Activated CD4-positive, alpha-beta T cell treated with anti-CD3 and anti-CD28 coated beads for 4 hours (primary cell): ENCODE data around the gene PSPH.

Source experiments
- DNase-seq, 2 donors: peaks; one replicate each; pipeline ENCODE4 v3.0.0-alpha.2; 2020

PSPH gene

DNA sequence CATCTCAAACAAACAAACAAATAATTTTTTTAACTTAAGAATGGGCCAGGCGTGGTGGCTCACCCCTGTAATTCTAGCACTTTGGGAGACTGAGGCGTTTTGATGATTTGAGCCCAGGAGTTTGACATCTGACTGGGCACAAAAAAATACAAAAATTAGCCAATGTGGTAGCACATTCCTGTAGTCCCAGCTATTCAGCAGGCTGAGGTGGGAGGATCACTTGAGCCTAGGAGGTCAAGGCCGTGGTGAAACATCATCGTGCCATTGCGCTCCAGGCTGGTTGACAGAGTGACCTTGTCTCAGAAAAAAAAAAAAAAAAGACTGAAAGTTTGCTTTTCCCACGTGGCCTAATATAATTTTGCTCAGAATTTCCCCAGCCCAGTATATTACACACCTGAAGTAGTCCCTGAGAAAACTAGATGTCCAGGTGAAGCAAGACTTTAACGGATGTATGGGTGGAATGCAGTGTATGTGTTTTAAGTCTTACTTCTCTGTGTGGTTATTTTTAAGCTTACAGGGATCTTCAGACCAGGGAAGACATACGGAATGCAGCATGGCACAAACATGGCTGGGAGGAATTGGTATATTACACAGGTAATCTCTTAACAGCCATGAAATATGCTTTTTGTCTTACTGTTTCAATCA lies 54.3 kb downstream of the PSPH start:
- no peak for DNase-seq

DNA sequence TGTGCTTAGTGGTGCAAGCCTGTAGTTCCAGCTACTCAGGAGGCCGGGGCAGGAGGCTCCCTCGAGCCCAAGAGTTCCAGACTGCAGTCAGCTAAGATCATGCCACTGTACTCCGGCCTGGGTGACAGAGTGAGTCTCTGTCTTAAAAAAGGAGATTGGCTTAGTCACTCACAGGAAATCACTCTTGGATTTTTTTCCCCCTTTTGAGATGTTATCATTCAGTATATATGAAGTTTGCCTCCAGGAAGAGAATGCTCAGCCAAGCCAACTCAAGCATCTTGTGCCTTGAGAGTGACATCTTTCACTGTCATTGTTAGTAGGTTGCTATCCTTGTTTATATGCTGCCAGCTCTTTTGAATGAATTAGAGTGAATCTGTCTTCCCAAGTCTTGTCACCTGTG lies 58.9 kb downstream of the PSPH start:
- no peak for DNase-seq

DNA sequence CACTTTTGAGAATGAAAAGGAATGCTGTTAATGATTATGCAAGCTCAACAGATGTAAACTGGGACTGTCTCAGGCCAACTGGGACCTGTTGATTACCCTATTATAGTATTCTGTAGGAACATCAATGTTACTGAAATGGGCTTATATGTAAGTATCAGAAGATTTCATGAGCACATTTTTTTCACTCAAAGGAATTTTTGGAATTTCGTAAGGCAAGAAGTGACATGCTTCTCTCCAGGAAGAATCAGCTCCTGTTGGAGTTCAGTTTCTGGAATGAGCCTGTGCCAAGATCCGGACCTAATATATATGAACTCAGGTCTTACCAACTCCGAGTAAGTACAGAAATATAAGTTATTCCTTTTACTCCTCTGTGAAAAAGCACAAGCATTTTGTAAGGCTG lies 67.7 kb downstream of the PSPH start:
- DNase-seq, result no peak

DNA sequence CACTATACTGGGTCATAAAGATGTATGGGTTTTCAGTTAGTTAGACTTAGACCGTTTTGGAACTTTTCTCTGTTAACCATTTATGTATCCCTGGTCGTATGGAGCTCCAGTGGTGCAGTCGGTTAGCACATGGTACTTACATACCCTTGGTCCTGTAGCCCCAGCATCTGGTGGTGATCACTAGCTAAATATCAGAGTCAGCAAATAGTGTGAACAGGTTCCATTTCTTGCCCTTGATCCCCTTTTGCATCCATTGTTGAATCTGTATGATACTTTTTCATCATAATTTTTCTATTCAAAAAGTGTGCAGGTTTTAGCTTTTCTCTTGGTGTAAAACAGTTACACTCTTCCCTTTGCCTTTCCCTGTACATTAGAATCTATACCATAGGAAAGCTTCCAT lies 71.0 kb downstream of the PSPH start:
- DNase-seq, result no peak

DNA sequence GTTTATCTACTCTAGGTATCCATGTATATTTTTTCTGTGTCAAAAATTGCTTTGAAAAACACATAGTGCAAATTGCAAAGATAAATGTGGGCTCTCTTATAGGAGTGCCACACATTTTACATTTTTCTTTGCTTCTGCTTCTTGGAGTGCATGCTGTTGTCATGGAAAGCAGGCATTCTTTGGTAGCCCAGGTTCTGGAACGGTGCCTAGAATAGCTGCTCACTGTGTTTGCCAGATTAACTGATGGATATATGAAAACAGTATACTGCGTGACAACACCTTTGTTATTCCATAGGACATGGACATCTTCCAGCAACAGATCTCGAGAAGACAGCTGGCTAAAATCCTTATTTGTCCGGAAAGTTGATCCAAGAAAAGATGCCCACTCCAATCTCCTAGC lies 73.4 kb downstream of the PSPH start:
- DNase-seq, result no peak

DNA sequence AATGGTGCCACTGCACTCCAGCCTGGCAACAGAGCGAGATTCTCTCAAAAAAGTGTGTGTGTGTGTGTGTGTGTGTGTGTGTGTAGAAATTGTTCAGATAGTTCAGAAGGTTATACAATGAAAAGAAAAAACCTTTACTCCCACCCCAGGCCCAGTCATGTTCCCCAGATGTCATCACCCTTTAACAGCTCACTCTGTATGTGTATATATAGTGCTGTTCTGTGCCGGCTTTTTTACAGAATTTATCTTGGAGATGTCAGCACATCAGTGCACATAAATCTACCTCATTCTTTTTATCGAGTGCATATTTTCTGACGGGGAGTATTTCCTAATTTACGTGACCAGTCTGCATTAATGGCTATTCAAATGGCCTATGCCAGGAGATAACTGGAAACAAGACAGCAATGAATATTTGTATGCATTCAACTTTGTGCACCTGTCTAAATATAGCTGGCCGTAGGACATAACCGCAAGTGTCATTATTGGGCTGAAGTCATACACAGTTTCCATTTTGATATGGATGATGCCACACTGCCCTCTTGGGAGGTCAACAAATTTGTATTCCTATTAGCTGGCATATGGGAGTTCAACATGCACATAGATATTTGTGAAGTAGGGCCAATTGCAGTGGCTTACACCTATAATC lies 75.1 kb downstream of the PSPH start:
- no peak for DNase-seq

DNA sequence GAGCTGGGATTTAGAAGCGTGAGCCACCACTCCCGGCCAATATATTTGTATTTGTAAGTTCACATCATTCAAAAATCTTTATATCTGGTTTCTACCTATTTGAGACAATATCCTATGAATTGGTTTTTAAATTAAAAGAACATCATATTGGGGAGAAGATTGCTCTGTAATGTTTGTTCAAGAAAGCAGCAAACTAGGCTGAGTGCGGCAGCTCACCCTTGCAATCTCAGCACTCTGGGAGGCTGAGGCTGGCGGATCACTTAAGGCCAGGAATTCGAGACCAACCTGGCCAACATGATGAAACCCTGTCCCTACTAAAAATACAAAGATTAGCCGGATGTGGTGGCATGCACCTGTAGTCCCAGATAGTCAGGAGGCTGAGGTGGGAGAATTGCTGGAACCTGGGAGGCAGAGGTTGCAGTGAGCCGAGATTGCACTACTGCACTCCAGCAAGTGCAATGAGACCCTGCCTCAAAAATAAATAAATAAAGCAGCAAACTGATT lies 77.4 kb downstream of the PSPH start:
- no peak for DNase-seq

DNA sequence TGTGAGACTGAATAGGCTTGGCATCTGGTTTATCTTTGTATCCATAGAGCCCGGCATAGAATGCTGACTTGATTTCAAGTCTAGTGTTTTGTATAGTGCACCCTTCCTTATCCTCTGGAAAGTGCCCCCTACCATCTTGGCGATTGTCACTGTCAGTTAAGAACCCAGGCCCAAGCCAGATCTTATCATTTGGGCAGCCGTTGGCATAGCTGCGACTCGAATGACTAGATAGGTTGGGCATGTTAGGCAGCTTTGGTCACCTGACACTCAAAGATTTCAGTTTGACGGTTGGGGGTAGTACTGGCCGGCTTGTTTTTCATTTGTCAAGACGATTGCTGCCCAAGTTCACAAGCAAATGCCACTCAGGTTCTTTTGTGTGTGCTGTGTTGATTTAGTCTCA lies 80.3 kb downstream of the PSPH start:
- no peak for DNase-seq

DNA sequence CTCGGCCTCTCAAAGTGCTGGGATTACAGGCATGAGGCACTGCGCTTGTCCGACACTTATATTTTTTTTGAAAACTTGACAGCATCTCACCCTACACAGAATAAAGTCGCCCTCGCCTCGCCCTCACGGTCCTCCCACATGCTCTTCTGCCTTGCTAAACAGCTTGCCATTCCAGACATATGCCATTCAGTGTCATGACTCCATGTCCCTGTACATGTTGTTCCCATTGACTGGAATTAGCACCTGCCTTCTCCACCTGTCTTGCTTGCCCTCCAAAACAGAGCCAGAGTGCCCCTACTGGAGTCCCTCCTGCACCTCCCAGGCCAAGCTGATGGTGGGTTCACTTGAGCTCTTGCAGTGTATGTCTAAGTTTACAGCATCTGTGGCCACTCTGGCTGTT lies 80.7 kb downstream of the PSPH start:
- no peak for DNase-seq

DNA sequence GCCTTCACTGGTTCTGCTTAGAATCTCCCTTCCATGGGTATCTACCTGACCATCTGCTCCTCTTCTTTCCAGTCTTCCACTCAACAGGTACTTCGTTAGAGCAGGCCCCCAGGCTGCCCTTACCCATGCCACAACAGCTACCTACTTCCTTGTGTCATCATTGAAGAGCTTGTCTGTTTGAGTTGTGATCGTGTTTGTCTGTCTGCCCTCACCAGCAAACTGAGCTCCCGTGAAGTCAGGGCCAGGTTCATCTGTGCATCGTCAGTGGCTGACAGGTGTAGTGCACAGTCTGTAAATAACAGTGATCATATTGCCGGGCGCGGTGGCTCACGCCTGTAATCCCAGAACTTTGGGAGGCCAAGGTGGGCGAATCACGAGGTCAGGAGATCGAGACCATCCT lies 81.9 kb downstream of the PSPH start:
- no peak for DNase-seq

DNA sequence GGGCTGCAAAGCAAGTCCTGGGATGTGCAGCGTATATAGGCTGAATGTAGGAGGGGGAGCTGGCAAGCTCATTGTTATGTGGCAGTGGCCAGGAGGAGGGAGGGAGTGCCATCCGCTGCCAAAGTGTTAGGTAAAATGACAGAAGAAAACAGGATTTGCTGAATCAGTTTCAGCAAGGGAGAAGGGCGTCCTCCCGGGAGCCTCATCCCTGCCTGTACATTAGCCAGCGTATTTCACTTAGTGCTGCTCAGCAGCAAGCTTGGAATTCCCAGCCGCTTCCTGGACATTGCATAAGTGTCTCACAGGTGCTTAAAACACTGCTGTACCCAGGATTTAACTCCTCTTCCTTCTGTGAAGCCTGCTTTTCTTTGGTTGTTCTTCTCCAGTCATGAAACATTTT lies 84.4 kb downstream of the PSPH start:
- no peak for DNase-seq

DNA sequence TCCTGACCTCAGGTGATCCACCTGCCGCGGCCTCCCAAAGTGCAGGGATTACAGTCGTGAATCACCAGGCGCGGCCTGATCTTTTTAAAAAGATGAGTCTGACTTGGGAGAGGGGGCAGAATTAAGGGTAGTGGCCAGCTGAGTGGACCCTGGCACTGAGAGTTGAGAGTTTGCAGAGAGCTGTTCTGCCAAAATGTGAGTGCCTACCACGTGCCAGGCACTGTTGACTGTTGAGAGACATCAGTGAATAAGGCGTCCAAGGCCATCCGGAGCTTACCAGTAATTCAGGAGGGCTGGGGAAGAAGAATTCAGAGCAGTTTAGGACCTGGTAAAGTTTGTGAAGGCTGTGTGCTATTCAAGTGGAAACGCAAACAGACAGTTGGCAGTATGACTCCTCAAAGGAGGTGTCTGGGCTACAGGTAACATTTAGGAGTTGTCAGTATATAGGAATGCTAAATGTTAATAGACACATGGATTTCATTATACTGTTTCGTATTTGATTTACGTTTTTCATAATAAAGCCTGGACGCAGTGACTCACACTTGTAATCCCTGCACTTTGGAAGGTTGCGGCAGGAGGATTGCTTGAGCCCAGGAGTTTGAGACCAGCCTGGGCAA lies 85.3 kb downstream of the PSPH start:
- DNase-seq, result no peak

DNA sequence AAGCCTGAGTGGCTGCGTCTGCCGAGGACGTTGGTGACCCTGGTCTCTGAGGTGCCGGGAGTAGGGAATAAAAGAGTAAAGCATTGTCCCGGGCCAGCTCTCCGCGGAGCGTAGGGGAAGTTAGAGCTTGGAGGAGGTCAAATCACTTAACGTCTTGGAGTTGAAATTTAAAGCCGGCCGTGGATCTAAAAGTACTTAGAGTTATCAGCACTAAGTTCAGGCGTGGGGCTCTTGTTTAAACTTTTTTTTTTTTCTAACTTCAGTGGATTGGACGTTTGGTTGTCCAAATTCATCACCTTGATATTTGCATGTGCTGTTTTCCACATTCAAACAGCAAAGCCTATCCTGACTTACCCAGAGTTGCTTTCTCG lies 86.2 kb downstream of the PSPH start:
- peak in 1 of 2 donors; percentile 18 for DNase-seq

DNA sequence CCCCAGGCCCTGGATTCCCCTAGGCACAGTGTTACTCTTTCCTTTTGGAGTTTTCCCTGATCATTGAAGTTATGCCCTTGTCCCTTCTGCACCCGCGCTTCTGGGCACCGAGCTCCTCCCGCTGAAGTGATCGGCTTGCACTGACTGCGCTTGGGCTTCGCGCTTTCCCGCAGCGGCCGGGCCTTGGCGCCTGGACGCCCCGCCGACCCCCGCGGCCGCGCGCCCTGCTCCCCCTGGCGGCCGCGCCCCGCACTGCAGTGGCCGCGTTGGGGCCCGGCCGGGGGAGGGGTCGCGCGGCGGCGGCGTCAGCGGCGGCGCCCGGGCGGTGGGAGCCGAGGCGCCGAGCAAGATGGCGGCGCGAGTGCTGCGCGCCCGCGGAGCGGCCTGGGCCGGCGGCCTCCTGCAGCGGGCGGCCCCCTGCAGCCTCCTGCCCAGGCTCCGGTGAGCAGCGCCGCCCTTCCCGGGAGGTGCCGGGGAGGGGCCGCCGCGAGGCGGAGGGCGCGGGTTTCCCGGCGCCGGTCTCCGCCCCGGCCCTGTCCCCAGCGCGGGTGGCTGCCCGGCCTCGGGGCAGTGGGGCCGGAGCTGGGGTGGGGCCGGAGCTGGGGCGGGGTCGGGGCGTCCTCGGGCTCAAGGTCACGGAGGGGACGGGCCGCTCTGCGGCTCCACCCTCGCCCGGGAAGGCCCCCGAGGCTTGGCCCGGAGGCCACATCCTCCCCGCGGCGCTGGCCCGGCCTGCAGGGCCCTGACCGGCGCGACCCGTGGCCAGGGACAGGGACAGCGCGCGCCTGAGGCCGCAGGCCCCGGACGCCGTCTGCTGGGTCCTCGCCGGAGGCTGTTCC lies 86.8 kb downstream of the PSPH start, which contains the start of gene NIPSNAP2:
NIPSNAP2 (plus strand) TSS at position 325 of the 839 bp plus-strand sequence; CDS start at position 350, 25 bp downstream.
- peak; percentile 52 for DNase-seq

DNA sequence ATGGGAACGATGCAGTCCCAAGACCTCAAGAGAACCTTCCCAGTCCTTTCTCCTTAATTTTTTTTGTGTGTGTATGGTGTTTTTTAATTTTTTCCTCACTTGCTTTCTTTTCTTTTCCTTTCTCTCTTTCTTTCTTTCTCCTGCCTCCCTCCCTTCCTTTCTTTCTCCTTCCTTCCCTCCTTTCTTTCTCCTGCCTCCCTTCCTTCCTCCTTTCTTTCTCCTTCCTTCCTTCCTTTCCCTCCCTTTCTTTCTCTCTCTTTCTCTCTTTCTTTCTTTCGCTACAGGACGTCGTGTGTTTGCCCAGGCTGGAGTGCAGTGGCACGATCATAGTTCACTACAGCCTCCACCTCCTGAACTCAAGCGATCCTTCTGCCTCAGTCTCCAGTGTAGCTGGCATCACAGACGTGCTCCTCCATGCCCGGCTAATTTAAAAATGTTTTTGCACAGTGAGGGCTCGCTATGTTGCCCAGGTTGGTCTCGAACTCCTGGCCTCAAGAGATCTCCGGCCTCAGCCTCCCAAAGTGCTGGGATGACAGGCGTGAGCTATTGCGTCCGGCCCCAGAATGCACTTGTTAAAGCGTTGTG lies 87.6 kb downstream of the PSPH start:
- DNase-seq, result no peak

DNA sequence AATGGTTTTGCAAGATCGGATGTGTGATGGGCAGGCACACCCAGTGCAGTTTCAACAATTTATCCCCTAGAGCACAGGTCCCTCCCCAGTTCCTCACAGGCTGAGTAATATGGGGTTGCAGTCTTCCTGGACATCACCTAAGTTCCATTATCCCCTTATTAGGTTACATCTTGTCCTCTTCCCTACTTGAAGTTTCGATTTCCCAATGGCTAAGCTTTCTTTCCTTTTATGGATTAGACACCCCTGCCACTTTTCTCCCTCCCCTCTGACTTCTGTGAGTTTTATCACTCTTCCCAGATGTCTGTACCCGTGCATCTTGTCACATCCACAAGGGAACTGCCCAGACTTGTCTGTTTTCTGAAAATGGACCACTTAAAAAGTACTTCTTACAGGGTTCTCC lies 89.2 kb downstream of the PSPH start:
- no peak for DNase-seq
